Naive B cell (primary cell): ENCODE measurements around the gene MAP2K5. TPM values are rescaled to one million over a fixed set of nuclear protein-coding genes. Genes with fewer than 3 reads are reported as not detected.
A peak's percentile ranks its signal among the peaks of the same experiment; 100 is the strongest.

Experiments
- ATAC-seq, 2 donors: fragments of 150-1000 bp; cut with Tn5 transposase; 2 replicates each; pipeline ENCODE4 v1.10.0; 2021; ENCODE audit warnings: low read depth in 2 of 2, mild to moderate bottlenecking in 2 of 2, moderate library complexity in 2 of 2
- DNase-seq: peaks from one replicate; pipeline ENCODE4 v3.0.0; 2022
- H3K27ac Mint-ChIP-seq, 6 donors: one replicate each; pipeline ENCODE4 v1.8.0; 2020 to 2022; ENCODE audit warnings: mild to moderate bottlenecking in 6 of 6, mixed read lengths in 6 of 6, moderate library complexity in 5 of 6, inconsistent platforms in 2 of 6
- H3K27me3 Mint-ChIP-seq, 3 donors: one replicate each; pipeline ENCODE4 v1.8.0; 2021 to 2022; ENCODE audit warnings: mixed read lengths in 3 of 3, mild to moderate bottlenecking in 1 of 3
- H3K36me3 Mint-ChIP-seq, 2 donors: one replicate each; pipeline ENCODE4 v1.8.0; 2020 to 2022; ENCODE audit warnings: mixed read lengths in 2 of 2, inconsistent platforms in 1 of 2, mild to moderate bottlenecking in 1 of 2
- H3K4me1 Mint-ChIP-seq, 3 donors: one replicate each; pipeline ENCODE4 v1.8.0; 2020 to 2022; ENCODE audit warnings: mixed read lengths in 3 of 3, inconsistent platforms in 1 of 3, mild to moderate bottlenecking in 1 of 3, moderate library complexity in 1 of 3
- H3K4me3 Mint-ChIP-seq, 8 donors: one replicate each; pipeline ENCODE4 v1.8.0; 2020 to 2022; ENCODE audit warnings: mild to moderate bottlenecking in 8 of 8, mixed read lengths in 8 of 8, moderate library complexity in 8 of 8, inconsistent platforms in 2 of 8
- H3K9me3 Mint-ChIP-seq, 7 donors: one replicate each; pipeline ENCODE4 v1.8.0; 2020 to 2022; ENCODE audit warnings: mixed read lengths in 7 of 7, mild to moderate bottlenecking in 5 of 7, inconsistent platforms in 2 of 7, moderate library complexity in 1 of 7
- polyA plus RNA-seq, 6 donors: library from polyadenylated mRNA; unstranded; fragments of 300-500 nt; fragmentation: Illumina TruSeq; gene quantifications; one replicate each; pipeline ENCODE4 v1.2.3, GENCODE V29; 2021; ENCODE audit warnings: low read depth in 6 of 6

Gene MAP2K5
- polyA plus RNA-seq, 6 donors from 2014 or later, result 11.4 to 23.1 (median 14.7) TPM

DNA sequence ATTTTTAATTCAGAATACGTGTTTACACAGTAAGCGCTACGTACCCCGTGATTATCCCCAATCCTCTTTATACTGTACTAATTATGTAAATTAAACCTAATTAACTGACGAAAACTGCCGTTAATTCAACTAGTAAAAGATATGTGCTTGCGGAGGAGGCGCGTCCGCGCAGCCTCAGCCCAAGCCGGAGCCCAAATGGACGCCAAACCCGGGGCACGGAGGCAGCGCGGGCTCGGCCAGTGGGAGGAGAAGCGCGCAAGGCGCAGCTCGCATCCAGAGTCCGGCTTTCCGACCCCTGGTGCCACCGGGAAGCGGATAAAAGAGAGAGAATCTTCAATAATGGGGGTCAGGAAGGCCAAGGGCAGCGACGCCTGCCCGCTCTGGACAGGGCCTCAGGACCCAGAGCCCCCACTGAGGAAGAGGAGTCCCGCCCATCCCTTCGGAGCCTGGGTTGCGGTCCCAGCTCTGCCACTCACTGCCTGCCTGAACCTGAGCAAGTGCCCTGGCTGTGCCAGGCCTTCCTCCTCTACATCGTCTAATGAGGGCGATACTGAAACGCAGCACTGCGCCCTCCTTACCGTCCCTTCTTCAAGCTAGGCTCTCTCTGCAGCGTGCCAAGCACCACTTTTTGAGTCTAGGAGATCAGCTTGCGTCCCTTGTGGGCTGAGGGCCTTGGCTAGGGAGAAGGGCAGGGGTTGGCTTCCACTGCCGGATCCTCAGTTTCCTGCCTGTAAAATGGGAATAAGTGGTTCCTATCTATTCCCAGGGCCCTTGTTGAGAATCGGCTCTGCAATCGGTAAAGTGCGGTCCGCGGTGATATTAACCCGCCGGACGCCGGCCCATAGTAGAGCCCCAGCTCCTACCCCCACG is 277.9 kb downstream of the MAP2K5 start:
- Mint-ChIP-seq H3K27me3 (peaks cover 60 to 84% (median 76%) of the 10 kb centered on the region in 3 donors), H3K4me3 (peak overlapping the region in 6 of 8 donors; percentile 47 to 74 (median 64)), H3K9me3 (peaks cover 0 to 21% (median 7%) of the 10 kb centered on the region in 7 donors), H3K4me1 (peaks cover 39 to 53% (median 41%) of the 10 kb centered on the region in 3 donors), H3K27ac (peak overlapping the region in 4 of 6 donors; percentile 58 to 99 (median 78)), H3K36me3 (peaks cover 0 to 22% of the 10 kb centered on the region in 2 donors)
- ATAC-seq (no peak), DNase-seq (no peak)

DNA sequence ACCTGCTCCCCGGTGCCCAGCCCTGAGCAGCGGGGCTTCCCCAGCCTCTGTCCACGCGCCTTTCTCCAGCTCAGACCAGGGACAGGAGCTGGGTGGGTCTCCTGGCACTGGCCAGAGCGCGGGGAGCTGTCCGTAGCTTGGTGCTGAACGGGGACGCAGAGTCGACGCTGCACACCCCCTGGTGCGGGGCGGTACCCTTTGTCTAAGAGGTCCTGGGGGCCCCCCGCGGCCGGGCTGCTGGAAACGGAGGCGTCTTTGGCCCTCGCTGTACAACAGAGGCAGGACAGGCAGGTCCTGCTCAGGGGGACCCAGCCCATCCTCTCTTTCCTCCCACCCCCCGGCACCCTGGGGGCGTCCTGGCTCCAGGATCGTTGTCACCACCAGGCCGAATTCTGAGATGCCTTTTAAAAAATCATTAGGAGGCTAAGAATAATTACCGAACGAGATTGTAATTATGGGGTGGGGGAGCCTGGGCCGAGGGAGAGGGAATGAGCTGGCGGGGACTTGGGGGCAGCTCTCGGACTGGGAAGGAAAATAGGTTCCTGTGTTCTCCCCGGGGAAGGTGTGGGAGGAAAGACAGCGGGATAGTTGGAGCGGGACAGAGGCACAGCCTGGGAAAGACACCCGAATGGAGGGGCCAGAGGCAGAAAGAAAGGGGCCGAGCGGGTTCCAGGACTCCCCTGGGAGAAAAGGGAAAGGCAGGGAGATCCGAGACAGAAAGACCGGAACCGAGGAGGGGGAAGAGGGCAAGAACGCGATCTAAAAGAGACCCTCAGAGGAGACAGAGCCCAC is 278.7 kb downstream of the MAP2K5 start:
- H3K4me1 Mint-ChIP-seq, result peaks cover 43 to 61% (median 49%) of the 10 kb centered on the region in 3 donors
- no peak for DNase-seq

DNA sequence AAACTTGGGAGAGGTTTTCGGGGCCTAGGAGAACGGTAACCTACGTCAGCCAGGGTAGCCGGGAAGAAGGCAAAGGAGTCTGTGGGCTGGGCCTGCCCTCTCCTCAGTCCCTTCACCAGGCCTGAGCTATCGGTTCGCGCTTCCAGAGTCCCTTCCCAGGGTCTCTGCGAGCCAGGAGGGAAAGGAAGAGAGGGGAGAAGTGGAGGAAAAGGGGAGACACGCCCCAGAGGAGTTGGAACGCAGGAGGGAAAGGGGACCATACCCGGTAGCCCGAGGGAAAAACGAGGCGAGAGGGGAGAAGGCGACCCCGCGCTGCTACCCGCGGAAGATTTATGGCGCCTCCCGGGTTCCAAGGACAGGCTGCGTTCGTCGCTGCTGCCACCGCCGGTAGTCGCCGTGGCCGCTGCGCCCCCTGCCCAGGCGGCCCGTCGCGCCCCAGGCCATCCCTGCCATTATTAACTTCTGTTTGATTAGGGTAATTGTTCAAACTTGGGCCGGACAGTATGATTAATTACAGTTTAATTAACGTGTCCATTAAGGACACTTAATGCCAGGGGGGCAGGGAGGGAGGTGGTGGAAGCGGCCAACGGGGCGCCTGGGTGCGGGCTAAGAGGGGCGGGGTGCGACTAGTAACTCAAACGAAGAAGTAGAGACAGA is 279.4 kb downstream of the MAP2K5 start:
- peak overlapping the region; percentile 56 to 87 (median 72) for H3K4me3 Mint-ChIP-seq
- peaks cover 5 to 18% (median 8%) of the 10 kb centered on the region in 7 donors for H3K9me3 Mint-ChIP-seq
- DNase-seq (no peak), ATAC-seq (no peak)
- H3K27me3 Mint-ChIP-seq, result peaks cover 65 to 89% (median 81%) of the 10 kb centered on the region in 3 donors
- peak overlapping the region; percentile 24 to 99 (median 72) for H3K27ac Mint-ChIP-seq
- H3K36me3 Mint-ChIP-seq, result peaks cover 0 to 31% of the 10 kb centered on the region in 2 donors
- peaks cover 47 to 64% (median 52%) of the 10 kb centered on the region in 3 donors for H3K4me1 Mint-ChIP-seq

More for the DNA sequence above, 278.7 kb downstream of the MAP2K5 start:
- Mint-ChIP-seq H3K27me3 (peaks cover 65 to 91% (median 82%) of the 10 kb centered on the region in 3 donors), H3K9me3 (peaks cover 4 to 19% (median 11%) of the 10 kb centered on the region in 7 donors), H3K36me3 (peaks cover 0 to 28% of the 10 kb centered on the region in 2 donors), H3K27ac (peak overlapping the region; percentile 38 to 99 (median 78)), H3K4me3 (peak overlapping the region; percentile 56 to 87 (median 72))
- peak in 1 of 2 donors; percentile 26 for ATAC-seq

DNA sequence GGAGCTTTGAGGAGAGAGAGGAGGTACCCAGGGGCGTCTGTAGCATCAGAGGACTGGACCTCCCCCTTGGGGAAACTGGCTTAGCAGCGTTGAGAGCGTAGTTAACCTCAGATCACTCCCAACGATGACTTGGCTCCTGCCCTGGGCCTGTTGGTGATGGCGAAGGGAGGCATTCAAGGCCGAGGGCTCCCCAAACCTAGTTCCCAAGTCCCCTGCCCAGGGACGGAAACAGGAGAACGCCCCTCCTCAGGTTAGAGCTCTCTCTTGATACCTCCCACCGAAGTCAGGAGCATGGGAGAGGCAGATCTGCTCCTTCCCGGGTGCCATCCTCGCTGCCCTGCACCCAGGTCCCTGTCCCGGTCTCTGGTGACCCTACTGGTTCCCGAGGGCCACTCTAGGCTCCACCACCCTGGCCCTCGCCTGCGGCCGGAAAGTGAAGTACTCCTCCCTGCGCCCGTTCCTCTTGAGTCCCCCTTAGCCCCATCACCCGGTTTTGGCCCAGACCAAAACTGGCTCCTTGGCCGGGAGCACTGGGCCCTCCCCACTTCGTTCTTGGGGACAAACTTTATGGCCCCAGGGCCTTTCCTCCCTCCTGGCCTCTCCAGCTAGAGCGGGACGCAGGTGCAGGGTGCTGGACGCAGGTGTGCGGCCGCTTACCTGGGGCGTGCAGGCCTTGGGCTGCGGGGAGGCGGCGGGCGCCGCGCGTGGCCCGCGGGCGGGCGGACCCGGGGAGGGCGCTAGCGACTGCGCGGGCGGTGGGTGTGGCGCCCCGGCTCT is 280.2 kb downstream of the MAP2K5 start:
- peak overlapping the region in 5 of 6 donors; percentile 24 to 99 (median 78) for H3K27ac Mint-ChIP-seq
- DNase-seq (no peak), ATAC-seq (peak in 1 of 2 donors; percentile 15)
- H3K4me1 Mint-ChIP-seq, result peaks cover 47 to 64% (median 52%) of the 10 kb centered on the region in 3 donors
- peak overlapping the region; percentile 56 to 80 (median 71) for H3K4me3 Mint-ChIP-seq
- peaks cover 5 to 18% (median 6%) of the 10 kb centered on the region in 7 donors for H3K9me3 Mint-ChIP-seq
- peaks cover 0 to 31% of the 10 kb centered on the region in 2 donors for H3K36me3 Mint-ChIP-seq
- peaks cover 57 to 81% (median 74%) of the 10 kb centered on the region in 3 donors for H3K27me3 Mint-ChIP-seq

DNA sequence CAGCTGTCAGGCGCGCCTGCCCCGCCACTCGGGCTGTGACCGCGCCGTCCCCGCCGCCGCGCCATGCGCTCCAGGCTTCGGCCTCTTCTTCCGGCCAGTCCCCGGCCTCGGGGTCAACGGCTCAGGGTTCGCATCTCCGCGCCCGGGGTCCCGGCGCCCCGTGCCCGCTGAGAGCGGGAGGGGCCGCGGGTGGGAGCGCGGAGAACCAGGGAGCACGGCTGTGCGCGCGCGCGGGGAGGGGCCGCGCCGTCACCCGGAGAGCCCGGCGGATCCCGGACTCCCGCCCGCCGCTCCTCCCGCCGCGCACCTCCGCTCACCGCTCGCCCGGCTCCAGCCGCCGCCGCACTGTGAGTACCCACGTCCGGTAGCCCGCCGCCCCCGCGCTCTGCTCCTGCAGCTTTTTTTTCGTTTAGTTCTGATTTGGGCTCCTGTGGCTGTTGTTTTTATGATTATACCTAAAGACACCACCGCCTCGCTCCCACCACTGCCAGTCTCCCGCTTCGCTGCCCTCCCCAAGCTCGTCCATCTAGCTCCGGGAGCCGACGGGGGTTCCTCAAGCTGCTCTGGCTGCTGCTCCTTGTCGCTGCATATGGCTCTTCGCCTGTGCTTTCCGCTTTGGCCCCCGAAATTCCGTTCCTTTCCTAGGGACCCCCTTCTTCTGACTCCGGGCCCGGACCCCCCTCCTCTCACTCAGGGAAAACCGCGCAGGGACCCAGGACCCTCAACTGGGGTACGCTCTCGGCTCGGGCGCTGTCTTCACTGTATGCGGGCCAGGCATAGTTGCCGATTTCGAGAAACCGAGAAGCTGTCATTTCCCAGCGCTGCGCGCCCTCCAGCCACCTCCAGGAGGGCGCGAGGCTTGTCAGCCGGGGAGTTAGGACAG is 281.1 kb downstream of the MAP2K5 start:
- Mint-ChIP-seq H3K9me3 (peaks cover 5 to 23% (median 6%) of the 10 kb centered on the region in 7 donors), H3K27me3 (peaks cover 55 to 79% (median 74%) of the 10 kb centered on the region in 3 donors), H3K27ac (peak overlapping the region in 4 of 6 donors; percentile 85 to 98 (median 94)), H3K4me3 (peak overlapping the region; percentile 59 to 96 (median 90)), H3K4me1 (peaks cover 52 to 71% (median 56%) of the 10 kb centered on the region in 3 donors), H3K36me3 (peaks cover 0 to 38% of the 10 kb centered on the region in 2 donors)
- DNase-seq (no peak), ATAC-seq (peak; percentile 39 to 45)

DNA sequence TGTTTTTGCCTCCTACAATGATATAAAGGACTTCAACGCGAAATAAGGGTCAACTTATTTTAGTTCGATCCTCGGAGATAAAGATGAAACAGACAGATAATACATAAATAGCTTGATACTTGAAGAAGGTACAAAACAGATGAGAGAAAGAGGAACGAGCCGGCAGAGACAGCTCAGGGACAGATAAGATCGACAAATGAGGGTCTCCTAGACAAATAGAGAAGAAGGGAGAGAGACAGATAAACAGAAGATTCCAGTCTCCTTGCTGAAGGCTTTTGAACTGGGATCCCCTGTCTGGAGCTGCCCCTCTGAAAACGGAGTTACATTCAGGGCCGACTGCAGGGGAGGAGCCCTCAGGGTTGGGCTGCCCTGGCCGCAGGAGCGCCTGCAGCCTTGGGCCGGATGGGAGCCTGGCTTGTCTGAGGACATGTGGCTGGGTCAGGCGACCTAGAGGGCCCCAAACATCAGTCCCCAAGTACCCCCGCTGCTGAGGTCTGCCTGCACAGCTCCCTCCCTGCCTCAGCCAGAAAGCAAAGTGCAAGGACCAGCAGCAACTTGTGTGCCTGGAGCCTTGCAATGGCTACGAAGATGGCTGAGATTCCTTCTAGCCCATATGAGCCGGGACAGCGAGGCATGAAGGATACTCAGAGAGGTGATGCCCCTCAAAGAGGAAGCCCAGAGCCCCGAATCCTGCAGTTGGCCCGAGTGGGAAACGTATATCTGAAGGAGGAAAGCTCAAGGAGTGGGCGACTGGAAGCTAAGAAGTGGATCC is 281.9 kb downstream of the MAP2K5 start:
- Mint-ChIP-seq H3K9me3 (peaks cover 5 to 25% (median 8%) of the 10 kb centered on the region in 7 donors), H3K36me3 (peaks cover 0 to 38% of the 10 kb centered on the region in 2 donors), H3K27me3 (peaks cover 63 to 79% (median 74%) of the 10 kb centered on the region in 3 donors), H3K4me3 (peak overlapping the region; percentile 59 to 96 (median 90)), H3K4me1 (peaks cover 52 to 73% (median 64%) of the 10 kb centered on the region in 3 donors), H3K27ac (peak overlapping the region in 4 of 6 donors; percentile 85 to 98 (median 94))
- ATAC-seq (no peak), DNase-seq (no peak)

DNA sequence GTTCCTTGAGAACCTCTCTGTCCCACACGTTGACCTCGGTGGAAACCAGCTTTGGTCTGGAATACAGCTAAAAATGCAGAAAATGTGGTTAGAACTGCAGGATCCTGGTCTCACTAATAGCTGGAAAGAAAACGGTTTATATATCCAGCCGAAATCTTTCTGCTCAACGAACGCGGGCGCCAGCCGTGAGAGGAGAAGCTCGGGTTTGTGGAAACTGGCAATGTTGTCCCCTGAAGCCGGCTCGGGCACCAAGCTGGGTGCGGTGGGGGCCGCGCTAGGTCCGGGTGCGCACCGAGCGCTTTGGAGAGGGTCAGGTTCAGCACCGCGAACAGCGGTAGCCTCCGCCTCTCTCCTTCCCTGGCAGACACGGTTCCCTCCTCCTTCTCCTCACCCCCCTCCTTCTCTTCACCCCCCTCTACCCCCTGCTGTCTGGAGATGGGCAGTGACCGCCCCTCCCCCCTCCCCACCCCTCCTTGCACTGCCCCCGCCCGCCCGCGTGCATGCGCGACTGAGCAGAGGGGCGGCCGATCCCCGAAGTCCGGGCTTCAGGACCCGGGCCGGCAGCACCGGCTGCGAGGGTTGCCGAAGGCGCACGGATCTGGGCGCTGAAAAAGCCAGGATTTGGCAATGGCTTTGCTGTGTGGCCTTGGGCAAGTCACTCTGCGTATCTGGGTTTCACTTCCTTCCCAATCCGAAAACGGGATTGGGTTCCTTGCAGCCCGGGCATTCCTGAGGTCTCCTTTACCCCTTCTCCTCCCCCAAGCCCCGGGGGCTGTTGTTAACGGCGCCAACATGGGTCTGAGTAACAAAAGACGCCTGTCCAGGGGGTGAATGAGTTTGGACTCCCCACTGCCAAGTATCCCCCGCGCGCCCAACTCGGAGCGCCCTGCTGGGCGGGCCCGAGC is 282.7 kb downstream of the MAP2K5 start, which contains the start of gene SKOR1:
TSS of gene SKOR1 (plus strand) at position 534 of the 905 bp plus-strand sequence. CDS start at position 628, 94 bp downstream.
- ATAC-seq, result peak in 1 of 2 donors; percentile 23
- peaks cover 63 to 74% (median 67%) of the 10 kb centered on the region in 3 donors for H3K27me3 Mint-ChIP-seq
- H3K4me3 Mint-ChIP-seq, result peak within 1 kb of the TSS; percentile 82 to 96 (median 90)
- H3K27ac Mint-ChIP-seq, result peak within 1 kb of the TSS in 4 of 6 donors; percentile 87 to 98 (median 95)
- H3K4me1 Mint-ChIP-seq, result peaks cover 52 to 66% (median 65%) of the 10 kb centered on the region in 3 donors
- no peak for DNase-seq
- peaks cover 0 to 38% of the 10 kb centered on the region in 2 donors for H3K36me3 Mint-ChIP-seq
- peaks cover 5 to 25% (median 8%) of the 10 kb centered on the region in 7 donors for H3K9me3 Mint-ChIP-seq

DNA sequence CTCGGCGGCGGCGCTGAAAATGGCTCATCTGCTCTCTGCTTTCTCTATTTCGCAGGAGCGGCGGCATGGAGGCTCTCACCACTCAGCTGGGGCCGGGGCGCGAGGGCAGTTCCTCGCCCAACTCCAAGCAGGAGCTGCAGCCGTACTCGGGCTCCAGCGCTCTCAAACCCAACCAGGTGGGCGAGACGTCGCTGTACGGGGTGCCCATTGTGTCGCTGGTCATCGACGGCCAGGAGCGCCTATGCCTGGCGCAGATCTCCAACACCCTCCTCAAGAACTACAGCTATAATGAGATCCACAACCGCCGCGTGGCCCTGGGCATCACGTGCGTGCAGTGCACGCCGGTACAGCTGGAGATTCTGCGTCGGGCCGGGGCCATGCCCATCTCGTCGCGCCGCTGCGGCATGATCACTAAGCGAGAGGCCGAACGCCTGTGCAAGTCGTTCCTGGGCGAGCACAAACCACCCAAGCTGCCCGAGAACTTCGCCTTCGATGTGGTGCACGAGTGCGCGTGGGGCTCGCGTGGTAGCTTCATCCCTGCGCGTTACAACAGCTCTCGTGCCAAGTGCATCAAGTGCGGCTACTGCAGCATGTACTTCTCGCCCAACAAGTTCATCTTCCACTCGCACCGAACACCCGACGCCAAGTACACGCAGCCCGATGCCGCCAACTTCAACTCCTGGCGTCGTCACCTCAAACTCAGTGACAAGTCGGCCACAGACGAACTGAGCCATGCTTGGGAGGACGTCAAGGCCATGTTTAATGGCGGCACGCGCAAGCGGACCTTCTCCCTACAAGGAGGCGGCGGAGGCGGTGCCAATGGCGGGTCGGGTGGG is 283.6 kb downstream of the MAP2K5 start:
- peaks cover 50 to 62% (median 61%) of the 10 kb centered on the region in 3 donors for H3K4me1 Mint-ChIP-seq
- peaks cover 5 to 25% (median 8%) of the 10 kb centered on the region in 7 donors for H3K9me3 Mint-ChIP-seq
- peak overlapping the region; percentile 73 to 89 (median 82) for H3K4me3 Mint-ChIP-seq
- ATAC-seq, result no peak
- DNase-seq, result no peak
- peak overlapping the region in 4 of 6 donors; percentile 87 to 98 (median 94) for H3K27ac Mint-ChIP-seq
- H3K27me3 Mint-ChIP-seq, result peaks cover 64 to 74% (median 67%) of the 10 kb centered on the region in 3 donors
- peaks cover 0 to 46% of the 10 kb centered on the region in 2 donors for H3K36me3 Mint-ChIP-seq
